Dermis microvascular lymphatic vessel endothelial cell (primary cell): ENCODE data around the gene RUFY4. TPM values are rescaled to one million over a fixed set of nuclear protein-coding genes. Genes with fewer than 3 reads are reported as not detected.

Source experiments
- DNase-seq, 2 donors: peaks; one replicate each; pipeline versions ENCODE4 v3.0.0 to v3.0.0-alpha.2; 2010; ENCODE audit warnings: low read depth in 2 of 2
- total RNA-seq: library from RNA; depleted of rRNA; stranded (reverse); fragments of >200 nt; gene quantifications from 2 replicates; pipeline ENCODE4 v1.2.1, GENCODE V29; 2014

The RUFY4 gene, protein sequence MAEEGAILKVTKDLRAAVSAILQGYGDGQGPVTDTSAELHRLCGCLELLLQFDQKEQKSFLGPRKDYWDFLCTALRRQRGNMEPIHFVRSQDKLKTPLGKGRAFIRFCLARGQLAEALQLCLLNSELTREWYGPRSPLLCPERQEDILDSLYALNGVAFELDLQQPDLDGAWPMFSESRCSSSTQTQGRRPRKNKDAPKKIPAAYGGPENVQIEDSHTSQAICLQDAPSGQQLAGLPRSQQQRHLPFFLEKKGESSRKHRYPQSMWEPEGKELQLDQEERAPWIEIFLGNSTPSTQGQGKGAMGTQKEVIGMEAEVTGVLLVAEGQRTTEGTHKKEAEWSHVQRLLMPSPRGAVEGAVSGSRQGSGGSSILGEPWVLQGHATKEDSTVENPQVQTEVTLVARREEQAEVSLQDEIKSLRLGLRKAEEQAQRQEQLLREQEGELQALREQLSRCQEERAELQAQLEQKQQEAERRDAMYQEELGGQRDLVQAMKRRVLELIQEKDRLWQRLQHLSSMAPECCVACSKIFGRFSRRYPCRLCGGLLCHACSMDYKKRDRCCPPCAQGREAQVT
- not detected in 2 replicates for total RNA-seq

DNA sequence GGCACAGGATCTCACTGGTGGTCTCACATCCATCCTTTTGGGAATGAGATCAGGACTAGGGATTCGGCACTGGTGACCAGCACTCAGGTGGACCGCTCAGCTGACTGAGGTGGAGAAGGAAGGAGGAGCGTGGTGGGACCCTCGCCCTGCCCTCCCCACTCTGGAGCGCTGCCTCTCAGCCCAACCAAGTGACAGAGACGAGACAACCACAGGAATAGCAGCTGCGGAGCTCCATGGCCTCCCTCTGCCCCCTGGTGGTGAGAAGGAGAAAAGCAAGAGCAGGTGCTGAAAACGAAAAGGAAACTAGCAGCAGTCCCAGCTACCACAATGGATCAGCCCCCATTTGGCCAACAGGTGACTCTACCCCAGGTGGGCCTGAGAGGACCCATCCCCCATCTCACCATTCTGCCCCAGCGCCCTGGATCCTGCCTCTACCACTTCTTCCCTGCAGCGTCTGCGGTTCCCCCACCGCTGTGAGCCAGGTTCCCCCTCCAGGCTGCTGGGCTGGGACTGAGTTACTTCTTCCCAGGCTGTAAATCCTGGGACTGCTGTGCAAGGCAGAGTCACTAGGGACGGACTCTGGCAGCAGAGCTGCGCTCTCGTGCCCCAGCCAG, at the start of gene RUFY4:
TSS of gene RUFY4 (plus strand) at position 533 of the 614 bp plus-strand sequence. CDS start 1,353 bp downstream, outside the sequence.
- peak; percentile 31 to 62 for DNase-seq

DNA sequence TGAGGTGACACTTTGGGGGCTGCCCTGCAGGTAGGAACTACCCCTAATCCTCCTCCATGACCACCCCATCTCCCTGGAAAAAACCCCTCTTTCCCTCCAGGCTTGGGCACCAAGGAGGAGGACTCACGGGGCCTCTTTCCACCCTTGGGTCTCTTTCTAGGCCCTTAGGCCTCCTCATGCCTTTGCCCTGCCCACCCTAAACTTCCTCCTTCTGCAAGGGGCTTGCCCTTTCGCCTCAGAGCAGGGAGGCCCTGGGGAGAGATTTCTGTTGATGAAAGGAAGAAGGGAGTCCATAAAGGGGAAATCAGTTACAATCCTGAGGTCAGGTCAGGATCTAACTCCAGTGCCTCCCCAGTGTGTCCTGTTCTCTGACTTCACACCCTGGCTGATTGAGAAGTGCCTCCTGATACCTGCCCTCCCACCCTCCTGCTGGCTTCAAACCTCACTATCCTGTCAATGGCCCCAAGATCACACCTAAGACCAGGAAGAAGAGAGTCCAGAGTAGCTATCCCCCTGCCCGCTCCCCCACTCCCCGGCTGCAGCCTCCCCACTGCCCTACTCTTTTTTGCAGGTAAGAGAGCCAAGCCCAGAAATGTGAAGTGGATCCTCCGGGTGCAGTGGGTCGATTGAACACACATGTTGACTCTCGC, 49.5 kb upstream of the RUFY4 start:
- DNase-seq: no peak

DNA sequence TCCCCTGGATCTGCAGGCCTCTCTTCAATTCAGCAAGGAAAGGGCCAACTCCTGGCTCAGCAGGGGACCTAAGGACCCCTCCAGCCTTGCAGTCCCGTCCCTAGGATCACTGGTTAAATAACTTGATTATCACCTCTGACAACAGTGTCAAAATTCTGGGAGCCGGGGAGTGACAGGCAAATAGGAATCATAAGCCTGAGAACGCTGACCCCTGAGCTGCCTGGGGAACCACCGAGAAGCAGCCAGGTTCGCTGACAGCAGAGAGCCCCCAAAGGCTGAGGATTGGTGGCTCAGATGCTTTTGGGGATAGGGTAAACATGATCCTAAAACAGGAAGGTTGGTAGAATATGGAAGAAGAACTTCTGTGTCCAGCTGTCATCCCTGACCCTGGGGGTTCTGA, 48.8 kb upstream of the RUFY4 start:
- DNase-seq: no peak

- no peak for DNase-seq
Measured at GRCh38 chr2:218020966-218021535, 48.0 kb upstream of the RUFY4 start.

DNA sequence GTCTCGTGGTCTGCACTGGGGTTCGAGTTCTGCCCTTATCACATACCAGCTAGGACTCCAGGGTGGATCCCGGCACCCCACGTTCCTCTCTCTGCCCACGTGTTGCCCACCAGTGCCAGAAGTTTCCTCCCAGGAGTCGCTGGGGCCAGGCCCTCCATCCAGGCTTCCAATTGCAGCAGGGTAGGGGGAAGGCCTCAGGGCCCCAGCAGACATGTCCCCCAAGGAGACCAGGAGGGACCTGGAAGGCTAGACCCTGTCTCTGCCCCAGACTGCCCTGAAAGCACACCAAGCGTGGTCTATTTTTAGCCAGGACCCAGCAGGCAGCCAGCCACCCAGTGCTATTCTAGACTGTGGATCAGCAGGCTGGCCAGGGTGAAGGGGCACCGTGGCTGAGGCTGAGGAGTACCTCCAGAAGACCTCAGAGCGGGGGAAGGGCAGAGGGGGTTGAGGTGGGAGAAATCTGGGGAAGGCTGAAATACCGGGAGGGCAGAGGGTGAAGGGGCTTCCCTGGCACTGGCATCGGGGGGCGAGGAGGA, 47.4 kb upstream of the RUFY4 start:
- no peak for DNase-seq

GRCh38 chr2:218022131-218022850, 46.8 kb upstream of the RUFY4 start:
- DNase-seq: no peak

- DNase-seq: no peak
Measured at GRCh38 chr2:218022851-218023530, 46.1 kb upstream of the RUFY4 start.

DNA sequence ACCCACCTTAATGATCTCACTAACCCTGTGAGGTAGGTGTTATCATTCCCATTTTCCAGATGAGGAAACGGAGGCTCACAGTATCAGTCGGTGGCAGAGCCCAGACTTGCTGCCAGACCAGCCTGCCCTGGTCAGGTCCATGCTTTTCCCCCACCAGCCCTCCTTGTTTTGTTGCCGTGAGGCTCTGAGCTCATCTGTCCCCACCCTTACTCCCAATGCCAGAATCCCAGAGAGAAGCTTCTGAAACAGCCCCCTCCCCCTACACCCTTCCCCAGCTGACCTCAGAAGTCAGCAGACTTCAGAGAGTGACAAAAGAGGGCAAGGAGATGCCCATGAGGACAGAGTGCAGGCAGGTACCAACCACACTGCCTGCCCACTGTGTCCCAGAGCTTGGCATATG, 45.4 kb upstream of the RUFY4 start:
- DNase-seq: no peak

- no peak for DNase-seq
Measured at GRCh38 chr2:218024336-218024735, 44.7 kb upstream of the RUFY4 start.

DNA sequence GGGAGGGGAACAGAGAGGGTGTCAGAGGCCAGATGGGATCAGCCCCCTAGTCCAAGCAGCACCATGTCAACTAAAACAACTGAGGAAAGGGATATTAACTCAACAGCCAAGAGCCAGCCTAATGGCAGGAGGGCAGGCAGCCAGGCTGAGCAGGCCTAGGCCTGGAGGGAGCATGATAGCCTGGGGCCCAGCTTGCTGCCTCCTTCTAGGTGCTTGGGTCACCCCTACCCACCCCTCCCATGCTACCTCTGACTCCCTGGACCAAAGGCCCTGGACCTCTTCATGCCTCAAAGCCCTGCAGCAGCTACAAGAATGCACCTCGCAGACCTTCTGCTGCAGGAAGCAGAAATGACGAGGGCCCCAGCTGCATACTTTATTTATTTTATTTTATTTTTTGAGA, 44.2 kb upstream of the RUFY4 start:
- no peak for DNase-seq

DNA sequence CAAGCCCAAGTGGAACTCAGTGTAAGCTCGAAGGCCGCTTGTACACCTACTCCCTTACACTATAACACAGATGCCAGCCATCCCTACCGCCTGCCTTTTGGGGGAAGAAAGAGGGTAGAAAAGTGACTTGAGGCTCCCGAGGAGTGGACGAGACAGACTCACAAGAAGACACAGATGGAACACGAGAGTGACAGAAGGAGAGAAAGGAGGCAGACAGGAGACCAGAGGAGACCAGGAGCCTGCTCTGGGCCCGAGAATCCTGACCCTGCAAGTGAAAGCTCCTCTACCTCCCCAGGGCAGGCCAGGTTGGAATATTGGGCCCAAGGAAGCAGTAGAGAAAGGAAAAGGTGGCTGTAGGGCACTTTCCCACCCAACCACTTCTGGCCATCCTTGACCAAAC, 42.8 kb upstream of the RUFY4 start:
- no peak for DNase-seq

DNA sequence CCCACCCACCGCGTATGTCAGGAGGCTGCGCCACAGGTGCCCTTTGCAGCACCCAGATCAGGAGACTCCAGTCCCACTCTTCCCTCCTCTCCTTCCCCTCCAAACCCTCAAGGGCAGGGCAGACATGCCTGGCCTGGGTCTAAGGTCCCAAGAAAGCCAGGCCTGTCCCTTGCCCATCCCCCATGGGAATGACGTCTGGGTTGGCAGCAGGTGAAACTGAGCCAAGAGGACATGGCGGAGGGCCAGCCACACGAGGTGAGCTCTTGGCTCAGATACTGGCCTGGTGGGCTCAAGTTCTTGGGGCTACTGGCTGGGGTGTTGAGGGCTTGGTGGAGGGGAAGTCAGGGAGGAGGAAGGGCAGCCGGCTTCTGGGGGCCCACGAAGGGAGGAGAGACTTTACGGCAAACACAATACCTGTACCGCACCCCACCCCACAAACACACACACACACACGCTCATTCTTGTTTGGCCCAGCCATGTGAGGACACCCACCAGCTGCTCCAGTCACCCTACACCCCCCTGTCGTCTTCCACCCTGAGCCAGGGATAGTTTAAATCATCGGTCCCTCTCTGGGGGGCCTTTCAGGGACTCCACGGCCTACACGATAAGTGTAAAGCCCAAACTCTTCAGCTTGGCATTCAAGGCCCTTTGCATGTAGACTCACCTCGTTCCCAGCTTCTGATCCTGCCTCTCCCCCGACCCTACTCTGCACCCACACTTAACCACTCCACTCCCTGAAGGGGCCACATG, 42.2 kb upstream of the RUFY4 start:
- DNase-seq: no peak

- no peak for DNase-seq
Measured at GRCh38 chr2:218027426-218028188, 41.4 kb upstream of the RUFY4 start.

GRCh38 chr2:218028189-218028495, 40.9 kb upstream of the RUFY4 start:
- no peak for DNase-seq

- no peak for DNase-seq
Measured at GRCh38 chr2:218028562-218029348, 40.3 kb upstream of the RUFY4 start.

DNA sequence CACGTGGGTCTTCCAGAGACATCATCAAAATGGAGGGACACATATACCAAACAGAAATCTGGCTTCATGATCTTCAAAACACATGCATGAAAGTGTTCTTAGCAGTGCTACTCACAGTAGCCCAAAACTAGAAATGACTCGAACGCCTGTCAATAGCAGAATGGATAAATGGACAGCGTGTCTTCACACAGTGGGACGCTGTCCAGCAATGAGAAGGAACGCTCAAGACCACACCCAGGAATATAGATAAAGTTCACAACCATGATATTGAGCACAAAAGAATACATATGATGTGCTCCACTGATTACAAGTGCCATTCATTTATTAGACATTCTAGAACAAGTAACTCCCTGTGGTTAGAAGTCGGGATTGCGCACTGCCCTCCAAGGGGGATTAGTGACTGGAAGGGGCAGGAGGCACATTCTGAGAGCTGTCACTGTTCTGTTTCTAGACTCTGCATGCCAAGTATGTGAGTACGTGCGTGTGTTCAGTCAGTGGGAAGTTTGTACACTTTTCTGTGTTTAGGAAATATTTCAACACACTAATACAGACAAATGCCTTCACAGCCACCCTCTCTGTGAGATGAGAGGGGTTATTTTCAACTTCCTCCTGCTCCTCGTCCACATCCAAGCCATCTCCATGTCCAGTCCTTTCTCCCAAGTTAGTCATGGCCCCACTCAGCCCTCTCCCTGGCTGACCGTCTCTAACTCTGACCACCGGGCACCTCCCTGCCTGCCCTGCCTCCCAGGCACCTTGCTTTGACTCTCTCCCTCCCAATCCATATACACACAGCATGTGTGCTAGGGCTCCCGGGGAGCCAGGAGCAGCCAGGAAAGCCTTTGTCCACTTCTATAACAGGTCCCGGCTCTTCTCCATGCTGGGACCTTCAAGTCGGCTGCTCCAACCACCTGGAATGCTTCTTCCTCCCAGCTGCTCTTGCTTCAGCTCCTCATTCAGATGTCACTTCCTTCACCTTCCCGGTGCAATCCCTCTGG, 39.4 kb upstream of the RUFY4 start:
- DNase-seq: no peak
